HepG2 (cell line): ENCODE results near the gene JUND. TPM values are rescaled to one million over a fixed set of nuclear protein-coding genes. Genes with fewer than 3 reads are reported as not detected.

Source experiments
- ATF1 ChIP-seq: IDR thresholded peaks from 2 replicates; pipeline ENCODE4 v1.6.1; 2016; ENCODE audit warnings: mild to moderate bottlenecking, control low read depth
- ATM ChIP-seq: fragments of 450-650 bp; IDR thresholded peaks from 2 replicates; pipeline ENCODE4 v1.7.1; 2017; ENCODE audit warnings: mild to moderate bottlenecking, borderline replicate concordance
- DMAP1 ChIP-seq: IDR thresholded peaks from 2 replicates; pipeline ENCODE4 v1.6.1; 2016
- HIVEP1 ChIP-seq: sonication (generic); formaldehyde crosslinking; IDR thresholded peaks from 2 replicates; pipeline ENCODE4 v1.4.0; 2020; ENCODE audit warnings: mild to moderate bottlenecking, missing genetic modification reagents
- HMG20A ChIP-seq: IDR thresholded peaks from 2 replicates; pipeline ENCODE4 v1.6.1; 2016; ENCODE audit warnings: borderline replicate concordance
- ISL2 ChIP-seq: sonication (generic); formaldehyde crosslinking; IDR thresholded peaks from 2 replicates; pipeline ENCODE4 v1.5.0; 2020; ENCODE audit warnings: missing genetic modification reagents
- KDM3A ChIP-seq: IDR thresholded peaks from 2 replicates; pipeline ENCODE4 v1.6.1; 2018; ENCODE audit warnings: low read depth, missing compliant biosample characterization
- KDM5A ChIP-seq: fragments of 200-600 bp; sonication (generic); IDR thresholded peaks from 2 replicates; pipeline ENCODE4 v1.7.0; 2018; ENCODE audit warnings: antibody characterized with exemption, mild to moderate bottlenecking, low read length, borderline replicate concordance
- MAFG ChIP-seq: sonication (generic); formaldehyde crosslinking; IDR thresholded peaks from 2 replicates; pipeline ENCODE4 v1.5.1; 2020; ENCODE audit warnings: mild to moderate bottlenecking, missing genetic modification reagents
- PAX8 ChIP-seq: sonication (generic); formaldehyde crosslinking; IDR thresholded peaks from 2 replicates; pipeline ENCODE4 v1.8.0; 2022; ENCODE audit warnings: mild to moderate bottlenecking, missing genetic modification reagents, borderline replicate concordance
- RELA ChIP-seq: sonication (generic); formaldehyde crosslinking; IDR thresholded peaks from 2 replicates; pipeline ENCODE4 v1.4.0; 2020; ENCODE audit warnings: missing genetic modification reagents
- RXRA ChIP-seq: sonication (generic); formaldehyde crosslinking; IDR thresholded peaks from 2 replicates; pipeline ENCODE4 v1.5.1; 2020; ENCODE audit warnings: missing genetic modification reagents
- SP5 ChIP-seq: IDR thresholded peaks from 2 replicates; pipeline ENCODE4 v1.6.1; 2016; ENCODE audit warnings: low read depth, borderline replicate concordance
- TBX3 ChIP-seq: fragments of 450-650 bp; IDR thresholded peaks from 2 replicates; pipeline ENCODE4 v1.6.1; 2017; ENCODE audit warnings: antibody characterized with exemption, mild to moderate bottlenecking, inconsistent platforms, borderline replicate concordance
- TGIF2 ChIP-seq: IDR thresholded peaks from 2 replicates; pipeline ENCODE4 v1.6.1; 2016; ENCODE audit warnings: control low read depth, missing compliant biosample characterization
- ZNF496 ChIP-seq: sonication (generic); formaldehyde crosslinking; IDR thresholded peaks from 2 replicates; pipeline ENCODE4 v1.8.1; 2023; ENCODE audit warnings: mild to moderate bottlenecking, moderate library complexity, missing genetic modification reagents; ENCODE audit not compliant: insufficient replicate concordance
- ZNF501 ChIP-seq: sonication (generic); formaldehyde crosslinking; IDR thresholded peaks from 2 replicates; pipeline ENCODE4 v1.5.1; 2020; ENCODE audit warnings: mild to moderate bottlenecking, moderate library complexity, missing genetic modification reagents
- ZNF557 ChIP-seq: sonication (generic); formaldehyde crosslinking; IDR thresholded peaks from 2 replicates; pipeline ENCODE4 v1.4.0; 2020; ENCODE audit warnings: missing genetic modification reagents
- ZNF703 ChIP-seq: sonication (generic); formaldehyde crosslinking; IDR thresholded peaks from 2 replicates; pipeline ENCODE4 v1.5.1; 2020; ENCODE audit warnings: missing genetic modification reagents, mild to moderate bottlenecking, moderate library complexity, borderline replicate concordance
- ZNF777 ChIP-seq: sonication (generic); formaldehyde crosslinking; IDR thresholded peaks from 2 replicates; pipeline ENCODE4 v1.4.0; 2020; ENCODE audit warnings: missing genetic modification reagents
- ZSCAN30 ChIP-seq: sonication (generic); formaldehyde crosslinking; IDR thresholded peaks from 2 replicates; pipeline ENCODE4 v1.5.0; 2020; ENCODE audit warnings: mild to moderate bottlenecking, missing genetic modification reagents
- polyA plus RNA-seq, 8 experiments: library from polyadenylated mRNA; depleted of rRNA in 3 of 8; stranded (reverse) in 7 of 8; unstranded in 1 of 8; fragments of >200 nt; fragmentation: Illumina TruSeq in 4 of 8; extraction: Trizol in 4 of 8; gene quantifications; 2 replicates each; pipeline versions ENCODE4 v1.2.1 to v1.2.3, GENCODE V29; 2011 to 2016; ENCODE audit warnings: low read depth in 4 of 8, missing spikeins in 1 of 8, mixed read lengths in 1 of 8; ENCODE audit not compliant: insufficient read depth in 1 of 8
- total RNA-seq, 5 experiments: library from RNA; depleted of rRNA; stranded (reverse); fragments of >200 nt; fragmentation: Illumina TruSeq; extraction: Trizol; gene quantifications; 2 replicates each; pipeline ENCODE4 v1.2.3, GENCODE V29; 2016; ENCODE audit warnings: low read depth in 1 of 5
- TF ChIP-seq, protein P1 (sequence below): sonication (generic); formaldehyde crosslinking; IDR thresholded peaks from 2 replicates; pipeline ENCODE4 v1.9.0; 2022; ENCODE audit warnings: low read depth, missing genetic modification reagents
- TF ChIP-seq, protein P2 (sequence below): sonication (generic); formaldehyde crosslinking; IDR thresholded peaks from 2 replicates; pipeline ENCODE4 v1.5.0; 2020; ENCODE audit warnings: mild to moderate bottlenecking, missing genetic modification reagents
- TF ChIP-seq, protein P3 (sequence below): sonication (generic); formaldehyde crosslinking; IDR thresholded peaks from 2 replicates; pipeline ENCODE4 v1.4.0; 2020; ENCODE audit warnings: missing genetic modification reagents
- TF ChIP-seq, protein P4 (sequence below): sonication (generic); formaldehyde crosslinking; IDR thresholded peaks from 2 replicates; pipeline ENCODE4 v1.5.1; 2020; ENCODE audit warnings: mild to moderate bottlenecking, missing genetic modification reagents, moderate library complexity

JUND gene
- total and polyA plus RNA-seq, 2 of the 13 experiments (the other 11 are each of a cell fraction or from before 2014, with no cell fraction given) = 41.2 to 59.8 TPM

DNA sequence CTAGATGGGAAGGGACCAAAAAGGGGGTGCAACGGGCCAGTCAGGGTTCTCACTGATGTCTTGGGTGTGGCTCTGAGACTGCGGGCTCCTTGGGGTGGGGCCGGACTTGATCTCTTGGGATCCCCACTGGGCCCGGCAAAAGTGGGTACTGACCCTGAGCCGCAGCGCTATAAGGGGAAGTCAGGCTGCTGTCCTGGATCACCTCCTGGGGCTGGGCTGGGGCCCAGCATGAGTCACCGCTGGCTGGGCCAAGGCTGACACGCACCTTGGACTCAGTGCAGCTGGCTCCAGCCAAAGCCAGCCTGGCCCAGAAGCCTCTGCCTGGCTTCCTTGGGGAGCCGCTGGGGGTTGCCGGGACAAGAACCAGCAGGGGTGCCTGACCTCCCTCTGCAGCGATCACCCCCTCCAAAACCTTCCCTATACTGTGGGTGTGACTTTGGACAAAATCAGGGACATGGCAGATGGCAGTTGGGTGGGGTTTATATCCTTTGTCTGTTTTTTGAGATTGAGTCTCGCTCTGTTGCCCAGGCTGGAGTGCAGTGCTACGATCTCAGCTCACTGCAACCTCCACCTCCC, 6.6 kb downstream of the JUND start (continued):
- TF ChIP-seq, protein P1, sequence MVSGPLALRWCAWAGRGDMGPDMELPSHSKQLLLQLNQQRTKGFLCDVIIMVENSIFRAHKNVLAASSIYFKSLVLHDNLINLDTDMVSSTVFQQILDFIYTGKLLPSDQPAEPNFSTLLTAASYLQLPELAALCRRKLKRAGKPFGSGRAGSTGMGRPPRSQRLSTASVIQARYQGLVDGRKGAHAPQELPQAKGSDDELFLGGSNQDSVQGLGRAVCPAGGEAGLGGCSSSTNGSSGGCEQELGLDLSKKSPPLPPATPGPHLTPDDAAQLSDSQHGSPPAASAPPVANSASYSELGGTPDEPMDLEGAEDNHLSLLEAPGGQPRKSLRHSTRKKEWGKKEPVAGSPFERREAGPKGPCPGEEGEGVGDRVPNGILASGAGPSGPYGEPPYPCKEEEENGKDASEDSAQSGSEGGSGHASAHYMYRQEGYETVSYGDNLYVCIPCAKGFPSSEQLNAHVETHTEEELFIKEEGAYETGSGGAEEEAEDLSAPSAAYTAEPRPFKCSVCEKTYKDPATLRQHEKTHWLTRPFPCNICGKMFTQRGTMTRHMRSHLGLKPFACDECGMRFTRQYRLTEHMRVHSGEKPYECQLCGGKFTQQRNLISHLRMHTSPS (CRISPR knock-in tag) = no peak
- TF ChIP-seq ZNF501 (CRISPR knock-in tag) (peak; percentile 69; the same call in 1 of the 2 replicates), HIVEP1 (CRISPR knock-in tag) (peak; percentile 56; the same call in 1 of the 2 replicates), ISL2 (CRISPR knock-in tag) (peak; percentile 30; the same call in 1 of the 2 replicates), ATF1 (CRISPR knock-in tag) (no peak), TGIF2 (CRISPR knock-in tag) (no peak; the same call in 1 of the 2 replicates), ZSCAN30 (CRISPR knock-in tag) (no peak), TBX3 (no peak), RELA (no peak), MAFG (CRISPR knock-in tag) (no peak), RXRA (CRISPR knock-in tag) (peak; percentile 46), ZNF496 (CRISPR knock-in tag) (no peak), SP5 (CRISPR knock-in tag) (no peak), PAX8 (CRISPR knock-in tag) (no peak), KDM3A (CRISPR knock-in tag) (no peak), HMG20A (CRISPR knock-in tag) (peak; percentile 39; the same call in 1 of the 2 replicates), ZNF703 (CRISPR knock-in tag) (no peak), DMAP1 (CRISPR knock-in tag) (peak; percentile 34; the same call in 1 of the 2 replicates), ZNF777 (CRISPR knock-in tag) (no peak), ZNF557 (CRISPR knock-in tag) (no peak), ATM (no peak), KDM5A (no peak)
- TF ChIP-seq, protein P2, sequence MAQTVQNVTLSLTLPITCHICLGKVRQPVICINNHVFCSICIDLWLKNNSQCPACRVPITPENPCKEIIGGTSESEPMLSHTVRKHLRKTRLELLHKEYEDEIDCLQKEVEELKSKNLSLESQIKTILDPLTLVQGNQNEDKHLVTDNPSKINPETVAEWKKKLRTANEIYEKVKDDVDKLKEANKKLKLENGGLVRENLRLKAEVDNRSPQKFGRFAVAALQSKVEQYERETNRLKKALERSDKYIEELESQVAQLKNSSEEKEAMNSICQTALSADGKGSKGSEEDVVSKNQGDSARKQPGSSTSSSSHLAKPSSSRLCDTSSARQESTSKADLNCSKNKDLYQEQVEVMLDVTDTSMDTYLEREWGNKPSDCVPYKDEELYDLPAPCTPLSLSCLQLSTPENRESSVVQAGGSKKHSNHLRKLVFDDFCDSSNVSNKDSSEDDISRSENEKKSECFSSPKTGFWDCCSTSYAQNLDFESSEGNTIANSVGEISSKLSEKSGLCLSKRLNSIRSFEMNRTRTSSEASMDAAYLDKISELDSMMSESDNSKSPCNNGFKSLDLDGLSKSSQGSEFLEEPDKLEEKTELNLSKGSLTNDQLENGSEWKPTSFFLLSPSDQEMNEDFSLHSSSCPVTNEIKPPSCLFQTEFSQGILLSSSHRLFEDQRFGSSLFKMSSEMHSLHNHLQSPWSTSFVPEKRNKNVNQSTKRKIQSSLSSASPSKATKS = no peak
- TF ChIP-seq, protein P3, sequence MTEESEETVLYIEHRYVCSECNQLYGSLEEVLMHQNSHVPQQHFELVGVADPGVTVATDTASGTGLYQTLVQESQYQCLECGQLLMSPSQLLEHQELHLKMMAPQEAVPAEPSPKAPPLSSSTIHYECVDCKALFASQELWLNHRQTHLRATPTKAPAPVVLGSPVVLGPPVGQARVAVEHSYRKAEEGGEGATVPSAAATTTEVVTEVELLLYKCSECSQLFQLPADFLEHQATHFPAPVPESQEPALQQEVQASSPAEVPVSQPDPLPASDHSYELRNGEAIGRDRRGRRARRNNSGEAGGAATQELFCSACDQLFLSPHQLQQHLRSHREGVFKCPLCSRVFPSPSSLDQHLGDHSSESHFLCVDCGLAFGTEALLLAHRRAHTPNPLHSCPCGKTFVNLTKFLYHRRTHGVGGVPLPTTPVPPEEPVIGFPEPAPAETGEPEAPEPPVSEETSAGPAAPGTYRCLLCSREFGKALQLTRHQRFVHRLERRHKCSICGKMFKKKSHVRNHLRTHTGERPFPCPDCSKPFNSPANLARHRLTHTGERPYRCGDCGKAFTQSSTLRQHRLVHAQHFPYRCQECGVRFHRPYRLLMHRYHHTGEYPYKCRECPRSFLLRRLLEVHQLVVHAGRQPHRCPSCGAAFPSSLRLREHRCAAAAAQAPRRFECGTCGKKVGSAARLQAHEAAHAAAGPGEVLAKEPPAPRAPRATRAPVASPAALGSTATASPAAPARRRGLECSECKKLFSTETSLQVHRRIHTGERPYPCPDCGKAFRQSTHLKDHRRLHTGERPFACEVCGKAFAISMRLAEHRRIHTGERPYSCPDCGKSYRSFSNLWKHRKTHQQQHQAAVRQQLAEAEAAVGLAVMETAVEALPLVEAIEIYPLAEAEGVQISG (CRISPR knock-in tag) = peak; percentile 60
- TF ChIP-seq, protein P4, sequence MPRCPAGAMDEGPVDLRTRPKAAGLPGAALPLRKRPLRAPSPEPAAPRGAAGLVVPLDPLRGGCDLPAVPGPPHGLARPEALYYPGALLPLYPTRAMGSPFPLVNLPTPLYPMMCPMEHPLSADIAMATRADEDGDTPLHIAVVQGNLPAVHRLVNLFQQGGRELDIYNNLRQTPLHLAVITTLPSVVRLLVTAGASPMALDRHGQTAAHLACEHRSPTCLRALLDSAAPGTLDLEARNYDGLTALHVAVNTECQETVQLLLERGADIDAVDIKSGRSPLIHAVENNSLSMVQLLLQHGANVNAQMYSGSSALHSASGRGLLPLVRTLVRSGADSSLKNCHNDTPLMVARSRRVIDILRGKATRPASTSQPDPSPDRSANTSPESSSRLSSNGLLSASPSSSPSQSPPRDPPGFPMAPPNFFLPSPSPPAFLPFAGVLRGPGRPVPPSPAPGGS (CRISPR knock-in tag) = 0 out of 2 replicates have a peak, but pooled peaks have one; percentile 9
